Measurements from ENCODE around the gene NPHP4. TPM values are rescaled to one million over a fixed set of nuclear protein-coding genes. Genes with fewer than 3 reads are reported as not detected.

Gene NPHP4
- total RNA-seq, 1 experiment from 2014 or later: 18.8 TPM

- H4K20me1 ChIP-seq (ENCODE audit: low read length): no peaks in the 10 kb centered on the region
- no peaks in the 10 kb centered on the region for H3K36me3 ChIP-seq (ENCODE audit: low read depth, low read length)
- H3F3A ChIP-seq (ENCODE audit: low read length, unreplicated experiment): no peaks in the 10 kb centered on the region
- no peaks in the 10 kb centered on the region for H3K9me3 ChIP-seq (ENCODE audit: low read length)
- no peaks in the 10 kb centered on the region for H3K79me2 ChIP-seq (ENCODE audit: low read length)
- no peak for DNase-seq
- ChIA-PET CTCF (no interaction called here), POLR2A (ENCODE audit: unreplicated experiment) (no interaction called here)
- intact Hi-C loops (cut with micrococcal nuclease): no loop called here
- H3K4me1 ChIP-seq (ENCODE audit: insufficient read depth, low read length): peaks cover 9% of the 10 kb centered on the region
- H3K9me2 ChIP-seq (replicated peaks; ENCODE audit: low read length): no peaks in the 10 kb centered on the region
- H3K4me2 ChIP-seq (ENCODE audit: low read length): no peak overlapping the region
- BruUV-seq (replicated peaks): no TSS peak
- ATAC-seq: no peak
- H2AFZ ChIP-seq (ENCODE audit: low read length): no peak overlapping the region
- H3K27me3 ChIP-seq (ENCODE audit: low read length): no peaks in the 10 kb centered on the region
- no peak overlapping the region for H3K9ac ChIP-seq (ENCODE audit: low read length)
- TF ChIP-seq EZH2phosphoT487 (IDR thresholded peaks at IDR 0.05; ENCODE audit: borderline replicate concordance, low read length) (no peak), CTCF (conservative IDR thresholded peaks at IDR 0.05; ENCODE audit: low read depth, low read length) (no peak), EZH2 (IDR thresholded peaks at IDR 0.05; ENCODE audit: low read length, unreplicated experiment) (no peak)
- no peak overlapping the region for H3K27ac ChIP-seq (ENCODE audit: low read length)
- H3K4me3 ChIP-seq (ENCODE audit: low read length): no peak overlapping the region
These were observed 48.7 kb upstream of the NPHP4 start for GRCh38 chr1:6040861-6041415.

GRCh38 chr1:6040444-6040843 is 48.2 kb upstream of the NPHP4 start:
- ATAC-seq: no peak
- TF ChIP-seq EZH2phosphoT487 (IDR thresholded peaks at IDR 0.05; ENCODE audit: borderline replicate concordance, low read length): no peak
- TF ChIP-seq EZH2 (IDR thresholded peaks at IDR 0.05; ENCODE audit: low read length, unreplicated experiment): no peak
- TF ChIP-seq CTCF (conservative IDR thresholded peaks at IDR 0.05; ENCODE audit: low read depth, low read length): no peak
- intact Hi-C loops (cut with micrococcal nuclease): no loop called here

GRCh38 chr1:6039031-6039430 is 46.8 kb upstream of the NPHP4 start:
- Histone ChIP-seq H4K20me1 (ENCODE audit: low read length) (no peaks in the 10 kb centered on the region), H3K4me3 (ENCODE audit: low read length) (no peak overlapping the region), H3K27ac (ENCODE audit: low read length) (no peak overlapping the region), H3K4me1 (ENCODE audit: insufficient read depth, low read length) (peaks cover 9% of the 10 kb centered on the region), H3K9ac (ENCODE audit: low read length) (no peak overlapping the region), H3K9me3 (ENCODE audit: low read length) (no peaks in the 10 kb centered on the region), H3F3A (ENCODE audit: low read length, unreplicated experiment) (no peaks in the 10 kb centered on the region), H3K4me2 (ENCODE audit: low read length) (no peak overlapping the region), H2AFZ (ENCODE audit: low read length) (no peak overlapping the region), H3K36me3 (ENCODE audit: low read depth, low read length) (no peaks in the 10 kb centered on the region), H3K27me3 (ENCODE audit: low read length) (no peaks in the 10 kb centered on the region), H3K9me2 (replicated peaks; ENCODE audit: low read length) (no peaks in the 10 kb centered on the region), H3K79me2 (ENCODE audit: low read length) (no peaks in the 10 kb centered on the region)
- ChIA-PET CTCF (no interaction called here), POLR2A (ENCODE audit: unreplicated experiment) (no interaction called here)
- DNase-seq (no peak), ATAC-seq (no peak)
- no TSS peak for BruUV-seq (replicated peaks)
- intact Hi-C loops (cut with micrococcal nuclease): no loop called here
- no peak for TF ChIP-seq CTCF (conservative IDR thresholded peaks at IDR 0.05; ENCODE audit: low read depth, low read length)
- TF ChIP-seq EZH2 (IDR thresholded peaks at IDR 0.05; ENCODE audit: low read length, unreplicated experiment): no peak
- TF ChIP-seq EZH2phosphoT487 (IDR thresholded peaks at IDR 0.05; ENCODE audit: borderline replicate concordance, low read length): no peak

More at GRCh38 chr1:6040444-6040843, 48.2 kb upstream of the NPHP4 start:
- Histone ChIP-seq H3K27me3 (ENCODE audit: low read length) (no peaks in the 10 kb centered on the region), H3K4me1 (ENCODE audit: insufficient read depth, low read length) (peaks cover 9% of the 10 kb centered on the region), H3K36me3 (ENCODE audit: low read depth, low read length) (no peaks in the 10 kb centered on the region), H3F3A (ENCODE audit: low read length, unreplicated experiment) (no peaks in the 10 kb centered on the region), H3K9me3 (ENCODE audit: low read length) (no peaks in the 10 kb centered on the region), H3K27ac (ENCODE audit: low read length) (no peak overlapping the region), H3K79me2 (ENCODE audit: low read length) (no peaks in the 10 kb centered on the region), H2AFZ (ENCODE audit: low read length) (no peak overlapping the region), H3K9me2 (replicated peaks; ENCODE audit: low read length) (no peaks in the 10 kb centered on the region), H4K20me1 (ENCODE audit: low read length) (no peaks in the 10 kb centered on the region), H3K9ac (ENCODE audit: low read length) (no peak overlapping the region), H3K4me2 (ENCODE audit: low read length) (no peak overlapping the region), H3K4me3 (ENCODE audit: low read length) (no peak overlapping the region)
- ChIA-PET CTCF (no interaction called here), POLR2A (ENCODE audit: unreplicated experiment) (no interaction called here)
- BruUV-seq (replicated peaks): no TSS peak
- no peak for DNase-seq
